Gastrocnemius medialis (tissue), 4 donors: ENCODE data around the gene COL6A2.

ENCODE experiments used
- POLR2A ChIP-seq, 2 donors: fragments of 450-650 bp; IDR thresholded peaks; one replicate each; pipeline ENCODE4 v1.6.1; 2017; ENCODE audit warnings: antibody characterized with exemption in 2 of 2, mild to moderate bottlenecking in 2 of 2, moderate library complexity in 2 of 2
- TF ChIP-seq, protein P1 (sequence below), 5 experiments: fragments of 450-650 bp in 3 of 5; fragments of 200-600 bp in 2 of 5; sonication (generic) in 2 of 5; IDR thresholded peaks in 4 of 5; conservative IDR thresholded peaks in 1 of 5; 1 replicate in 4 of 5; 2 replicates in 1 of 5; pipeline ENCODE4 v1.5.1; 2016 to 2019; ENCODE audit warnings: antibody characterized with exemption in 5 of 5, mild to moderate bottlenecking in 3 of 5, moderate library complexity in 3 of 5

DNA sequence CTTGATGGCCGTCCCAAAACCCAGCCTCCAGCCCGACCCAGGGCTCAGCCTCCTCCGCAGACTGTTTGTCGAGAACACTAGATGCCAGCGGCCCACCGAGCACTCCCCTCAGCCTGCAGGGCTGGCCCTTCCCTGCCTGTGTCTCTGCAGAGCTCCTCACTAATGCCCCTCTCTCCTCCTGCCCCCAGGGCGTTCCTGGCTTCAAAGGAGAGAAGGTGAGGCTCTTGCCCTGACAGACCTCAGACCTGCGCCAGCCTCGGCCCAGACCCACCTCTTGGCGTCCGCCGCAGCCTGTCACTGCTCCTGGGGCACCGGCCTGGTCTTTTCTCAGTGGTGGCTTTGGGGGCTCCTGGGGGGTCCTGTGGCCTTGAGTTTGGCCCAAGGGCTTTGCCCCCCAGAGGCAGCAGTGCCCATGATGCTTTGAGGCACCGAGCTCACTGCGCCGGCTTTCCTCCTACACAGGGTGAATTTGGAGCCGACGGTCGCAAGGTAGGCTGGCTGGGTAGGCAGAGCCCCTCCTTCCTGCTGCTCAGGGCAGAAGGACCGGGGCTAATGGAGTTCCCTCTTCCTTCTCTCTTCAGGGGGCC lies 18.4 kb downstream of the COL6A2 start:
- TF ChIP-seq, protein P1, sequence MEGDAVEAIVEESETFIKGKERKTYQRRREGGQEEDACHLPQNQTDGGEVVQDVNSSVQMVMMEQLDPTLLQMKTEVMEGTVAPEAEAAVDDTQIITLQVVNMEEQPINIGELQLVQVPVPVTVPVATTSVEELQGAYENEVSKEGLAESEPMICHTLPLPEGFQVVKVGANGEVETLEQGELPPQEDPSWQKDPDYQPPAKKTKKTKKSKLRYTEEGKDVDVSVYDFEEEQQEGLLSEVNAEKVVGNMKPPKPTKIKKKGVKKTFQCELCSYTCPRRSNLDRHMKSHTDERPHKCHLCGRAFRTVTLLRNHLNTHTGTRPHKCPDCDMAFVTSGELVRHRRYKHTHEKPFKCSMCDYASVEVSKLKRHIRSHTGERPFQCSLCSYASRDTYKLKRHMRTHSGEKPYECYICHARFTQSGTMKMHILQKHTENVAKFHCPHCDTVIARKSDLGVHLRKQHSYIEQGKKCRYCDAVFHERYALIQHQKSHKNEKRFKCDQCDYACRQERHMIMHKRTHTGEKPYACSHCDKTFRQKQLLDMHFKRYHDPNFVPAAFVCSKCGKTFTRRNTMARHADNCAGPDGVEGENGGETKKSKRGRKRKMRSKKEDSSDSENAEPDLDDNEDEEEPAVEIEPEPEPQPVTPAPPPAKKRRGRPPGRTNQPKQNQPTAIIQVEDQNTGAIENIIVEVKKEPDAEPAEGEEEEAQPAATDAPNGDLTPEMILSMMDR (IDR thresholded peaks at IDR 0.05 in 4 of 5, conservative IDR thresholded peaks at IDR 0.05 in 1 of 5): no peak
- no peak for TF ChIP-seq POLR2A (IDR thresholded peaks at IDR 0.05)
